Heart right ventricle (tissue), 16 donors: ENCODE data around the gene LELP1. TPM values are rescaled to one million over a fixed set of nuclear protein-coding genes. Genes with fewer than 3 reads are reported as not detected.

Experiments
- ATAC-seq, 8 donors: fragments of 200-7000 bp; cut with Tn5 transposase; one replicate each; pipeline ENCODE4 v1.9.1; 2020; ENCODE audit warnings: mild to moderate bottlenecking in 8 of 8, moderate library complexity in 8 of 8, moderate number of reproducible peaks in 1 of 8
- DNase-seq, 2 donors: peaks; one replicate each; pipeline ENCODE4 v3.0.0-alpha.2; 2020
- H3K27ac ChIP-seq, 10 donors: fragments of 200-600 bp; sonication (generic) in 2 of 10; one replicate each; pipeline versions ENCODE4 v1.5.0 to v1.8.0; 2020 to 2022; ENCODE audit warnings: mild to moderate bottlenecking in 3 of 10
- H3K27me3 ChIP-seq, 7 donors: fragments of 200-600 bp; one replicate each; pipeline ENCODE4 v1.8.0; 2021 to 2022; ENCODE audit warnings: mild to moderate bottlenecking in 2 of 7
- H3K36me3 ChIP-seq, 9 donors: fragments of 200-600 bp; sonication (generic) in 1 of 9; one replicate each; pipeline versions ENCODE4 v1.5.0 to v1.8.0; 2020 to 2022; ENCODE audit warnings: mild to moderate bottlenecking in 2 of 9
- H3K4me1 ChIP-seq, 9 donors: fragments of 200-600 bp; sonication (generic) in 1 of 9; one replicate each; pipeline versions ENCODE4 v1.5.0 to v1.8.0; 2020 to 2022; ENCODE audit warnings: mild to moderate bottlenecking in 4 of 9
- H3K4me3 ChIP-seq, 10 donors: fragments of 200-600 bp; sonication (generic) in 2 of 10; one replicate each; pipeline versions ENCODE4 v1.5.0 to v1.8.0; 2020 to 2022; ENCODE audit warnings: mild to moderate bottlenecking in 7 of 10, moderate library complexity in 2 of 10
- H3K9me3 ChIP-seq, 11 donors: fragments of 200-600 bp in 10 of 11; sonication (generic) in 2 of 11; one replicate each; pipeline versions ENCODE4 v1.5.0 to v1.8.0; 2013 to 2022; ENCODE audit warnings: mild to moderate bottlenecking in 2 of 11, control low read depth in 1 of 11, moderate library complexity in 1 of 11
- CTCF ChIP-seq, 9 donors: fragments of 200-600 bp; sonication (generic) in 2 of 9; IDR thresholded peaks; one replicate each; pipeline versions ENCODE4 v1.5.0 to v1.8.0; 2021 to 2022; ENCODE audit warnings: antibody characterized with exemption in 9 of 9, mild to moderate bottlenecking in 5 of 9, moderate library complexity in 1 of 9
- WGBS, 2 donors: extraction: QIAGEN DNeasy Blood & Tissue Kit; methylation state at CpG; one replicate each; pipeline ENCODE4 v1.1.7; 2013; ENCODE audit warnings: inconsistent platforms in 1 of 2; 5-methylcytosine and 5-hydroxymethylcytosine counted together
- intact Hi-C, 10 donors: fragments of 100-400 bp; cut with DNase I; formaldehyde crosslinking; loops; one replicate each; pipeline versions ENCODE4 v1.11.1 to v1.14.2; 2022
- long read RNA-seq, 3 donors: library from polyadenylated mRNA; unstranded; transcript quantifications; one replicate each; pipeline ENCODE4 v2.0.0, GENCODE V29; 2020 to 2021
- polyA plus RNA-seq, 2 donors: library from polyadenylated mRNA; stranded (reverse); fragments of 200-250 nt; gene quantifications; one replicate each; pipeline ENCODE4 v1.2.3, GENCODE V29; 2013
- total RNA-seq, 10 donors: library from RNA; stranded (reverse); fragmentation: NEBNext Ultra II Directional in 3 of 10; extraction: Animal tissue kit (Norgen Biotek cat#: 25700) in 3 of 10; gene quantifications; one replicate each; pipeline versions ENCODE4 v1.2.1 to v1.2.4, GENCODE V29; 2021 to 2023
- donor health status: Arrhythmogenic right ventricular cardiomyopathy.
- donor health status: ischemic (EF 13 %, LVEDD 7.1; RV severe dilation, severe dysfunction).
- donor health status: healthy with polysubstance abuse.
- donor health status: DM: no; HTN: yes; CAD: no.
- donor health status: DM: no; HTN: no; CAD: no.
- donor health status: ischemic (EF 25% LVEDD 6.9; RV normal size, moderate dysfunction).
- donor health status: ischemic (EF 25% LVEDD 5.7; RV mildly dilated, moderate dysfunction).
- donor health status: healthy.
- donor health status: DM: yes; HTN: yes; CAD: no.
- donor health status: Ischemic cardiomyopathy.
- donor health status: ischemic (EF 35%, LVEDD 5.7; RV mildly dilated, moderate dysfunction).
- donor health status: nonischemic (EF 11% LVEDD 7.7; RV severe dilation, severe dysfunction).
- donor health status: DM: yes; HTN: yes; CAD: no.
- donor health status: PGD.
- donor health status: ischemic (EF 29% LVEDD 5.4; RV normal size, mild dysfunction).
- donor health status: nonischemic (EF 23%, LVEDD 6.1; RV moderate dilation, normal function).

Gene LELP1
- total RNA-seq: not detected
- polyA plus RNA-seq: not detected
- long read RNA-seq, donor 1: 0 reads
- long read RNA-seq, donor 2: 0 reads
- long read RNA-seq, donor 3: 0 reads

- ATAC-seq (no peak), DNase-seq (no peak)
- H3K27ac ChIP-seq: no peak within 1 kb of the TSS
- intact Hi-C loops: no loop called here
- H3K4me3 ChIP-seq: no peak within 1 kb of the TSS
- no peaks in the 10 kb centered on the region for H3K4me1 ChIP-seq
- peaks cover 0 to 38% (median 9%) of the 10 kb centered on the region in 7 donors for H3K27me3 ChIP-seq
- TF ChIP-seq CTCF (IDR thresholded peaks at IDR 0.05): no peak
- no peaks in the 10 kb centered on the region for H3K9me3 ChIP-seq
- 37 to 86% methylated on average over 1 of the region's 1 CpG for WGBS, 2 donors
- no peaks in the 10 kb centered on the region for H3K36me3 ChIP-seq
Measured at GRCh38 chr1:153203130-153203529, at the start of gene LELP1. TSS of gene LELP1 (plus strand) at chr1:153203430. CDS start at chr1:153204708, 1,278 bp downstream.

- WGBS, 2 donors: 78 to 83% methylated on average over 2 of the region's 2 CpGs
- Histone ChIP-seq H3K27me3 (peaks cover 0 to 10% (median 0%) of the 10 kb centered on the region in 7 donors), H3K4me1 (no peaks in the 10 kb centered on the region), H3K4me3 (no peak overlapping the region), H3K27ac (no peak overlapping the region), H3K9me3 (peaks cover 0 to 21% (median 8%) of the 10 kb centered on the region in 11 donors), H3K36me3 (no peaks in the 10 kb centered on the region)
- TF ChIP-seq CTCF (IDR thresholded peaks at IDR 0.05): no peak
- intact Hi-C loops: no loop called here
- ATAC-seq (no peak), DNase-seq (no peak)
Measured at GRCh38 chr1:153155541-153155940, 47.7 kb upstream of the LELP1 start.

- Histone ChIP-seq H3K27ac (no peak overlapping the region), H3K4me1 (no peaks in the 10 kb centered on the region), H3K9me3 (peaks cover 0 to 3% (median 0%) of the 10 kb centered on the region in 11 donors), H3K27me3 (no peaks in the 10 kb centered on the region), H3K36me3 (no peaks in the 10 kb centered on the region), H3K4me3 (no peak overlapping the region)
- WGBS, 2 donors: 73 to 76% methylated on average over 2 of the region's 2 CpGs
- no peak for TF ChIP-seq CTCF (IDR thresholded peaks at IDR 0.05)
- ATAC-seq: no peak
- no peak for DNase-seq
- intact Hi-C loops: no loop called here
Measured at GRCh38 chr1:153168686-153169085, 34.5 kb upstream of the LELP1 start.

GRCh38 chr1:153174624-153175023 lies 28.6 kb upstream of the LELP1 start:
- DNase-seq (no peak), ATAC-seq (no peak)
- H3K9me3 ChIP-seq: peaks cover 0 to 6% (median 0%) of the 10 kb centered on the region in 11 donors
- H3K27me3 ChIP-seq: no peaks in the 10 kb centered on the region
- no peaks in the 10 kb centered on the region for H3K4me1 ChIP-seq
- no peak for TF ChIP-seq CTCF (IDR thresholded peaks at IDR 0.05)
- intact Hi-C loops: no loop called here
- H3K36me3 ChIP-seq: no peaks in the 10 kb centered on the region
- H3K27ac ChIP-seq: no peak overlapping the region
- H3K4me3 ChIP-seq: no peak overlapping the region
